T-helper 22 cell (primary cell): ENCODE measurements around the gene SHC3.

ENCODE experiments used
- DNase-seq: peaks from one replicate; pipeline ENCODE4 v3.0.0-alpha.2; 2020; ENCODE audit warnings: low read depth

Gene SHC3

GRCh38 chr9:89053301-89053700, 125.3 kb downstream of the SHC3 start:
- DNase-seq, result no peak

- DNase-seq, result no peak
These were observed 126.0 kb downstream of the SHC3 start for GRCh38 chr9:89052470-89053097.

GRCh38 chr9:89051421-89052025, 127.1 kb downstream of the SHC3 start:
- DNase-seq, result no peak

- DNase-seq, result no peak
These were observed 129.0 kb downstream of the SHC3 start for GRCh38 chr9:89049646-89050045.

GRCh38 chr9:89048616-89049015, 130.0 kb downstream of the SHC3 start:
- no peak for DNase-seq

- DNase-seq, result no peak
These were observed 131.0 kb downstream of the SHC3 start for GRCh38 chr9:89047667-89048066.

- DNase-seq, result no peak
These were observed 131.8 kb downstream of the SHC3 start for GRCh38 chr9:89046832-89047231.

GRCh38 chr9:89044881-89045280, 133.7 kb downstream of the SHC3 start:
- DNase-seq, result no peak

- DNase-seq, result no peak
These were observed 134.5 kb downstream of the SHC3 start for GRCh38 chr9:89044104-89044503.

GRCh38 chr9:89042984-89043383, 135.6 kb downstream of the SHC3 start:
- DNase-seq, result no peak

GRCh38 chr9:89039664-89040063, 139.0 kb downstream of the SHC3 start:
- DNase-seq, result no peak

GRCh38 chr9:89039104-89039465, 139.5 kb downstream of the SHC3 start:
- DNase-seq, result no peak

- no peak for DNase-seq
These were observed 140.1 kb downstream of the SHC3 start for GRCh38 chr9:89038382-89039103.

GRCh38 chr9:89037891-89038290, 140.7 kb downstream of the SHC3 start:
- no peak for DNase-seq

- DNase-seq, result no peak
These were observed 141.3 kb downstream of the SHC3 start for GRCh38 chr9:89037346-89037745.

- DNase-seq, result no peak
These were observed 141.7 kb downstream of the SHC3 start for GRCh38 chr9:89036891-89037290.

GRCh38 chr9:89036383-89036782, 142.2 kb downstream of the SHC3 start:
- no peak for DNase-seq

- DNase-seq, result no peak
These were observed 146.0 kb downstream of the SHC3 start for GRCh38 chr9:89032661-89033060.

GRCh38 chr9:89032173-89032572, 146.4 kb downstream of the SHC3 start:
- DNase-seq, result no peak

- no peak for DNase-seq
These were observed 148.8 kb downstream of the SHC3 start for GRCh38 chr9:89029788-89030187.

- no peak for DNase-seq
These were observed 151.7 kb downstream of the SHC3 start for GRCh38 chr9:89026876-89027275.

GRCh38 chr9:89025553-89025952, 153.1 kb downstream of the SHC3 start:
- DNase-seq, result no peak

- no peak for DNase-seq
These were observed 153.9 kb downstream of the SHC3 start for GRCh38 chr9:89024727-89025126.

GRCh38 chr9:89023740-89024139, 154.9 kb downstream of the SHC3 start:
- no peak for DNase-seq
